ENCODE data around the gene SPI1.

- TF ChIP-seq POLR2AphosphoS5 (IDR thresholded peaks at IDR 0.05; ENCODE audit: low read depth, low read length) = no peak
- no peak for TF ChIP-seq POLR2A (IDR thresholded peaks at IDR 0.05; ENCODE audit: low read depth, low read length)
Measured at GRCh38 chr11:47349521-47350095, 28.7 kb downstream of the SPI1 start.

Measured in GM12891 (cell line).